Measurements from ENCODE around the gene SNX27.
"Not testable (repeated sequence)": the region's sequence is repeated elsewhere in the genome, so short reads cannot be mapped to it uniquely, and the experiment has no call there.

SNX27 gene

DNA sequence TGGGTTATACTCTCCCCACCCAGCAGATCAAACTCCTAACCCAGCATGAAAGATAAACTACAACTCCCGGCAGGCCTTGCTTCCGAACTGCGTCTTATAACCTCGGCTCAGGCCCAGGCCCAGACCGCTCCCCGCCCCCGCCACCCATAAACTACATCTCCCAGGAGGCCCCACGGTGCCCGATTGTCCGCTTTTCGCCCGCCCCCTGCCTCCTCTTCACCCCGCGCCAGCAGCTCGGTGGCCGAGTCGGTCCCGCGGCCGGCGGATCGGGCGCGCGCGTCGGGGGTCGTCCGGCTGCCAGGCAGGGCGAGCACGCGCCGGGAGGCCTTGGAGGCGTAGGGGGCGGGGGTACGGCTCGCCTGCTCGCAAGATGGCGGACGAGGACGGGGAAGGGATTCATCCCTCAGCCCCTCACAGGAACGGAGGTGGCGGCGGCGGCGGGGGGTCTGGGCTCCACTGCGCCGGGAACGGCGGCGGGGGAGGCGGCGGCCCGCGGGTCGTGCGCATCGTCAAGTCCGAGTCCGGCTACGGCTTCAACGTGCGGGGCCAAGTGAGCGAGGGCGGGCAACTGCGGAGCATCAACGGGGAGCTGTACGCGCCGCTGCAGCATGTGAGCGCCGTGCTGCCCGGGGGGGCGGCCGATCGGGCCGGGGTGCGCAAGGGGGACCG, at the start of gene SNX27:
SNX27 (plus strand) TSS at position 219 of the 669 bp plus-strand sequence; CDS start at position 371, 152 bp downstream.
- peak; percentile 85 for DNase-seq

DNA sequence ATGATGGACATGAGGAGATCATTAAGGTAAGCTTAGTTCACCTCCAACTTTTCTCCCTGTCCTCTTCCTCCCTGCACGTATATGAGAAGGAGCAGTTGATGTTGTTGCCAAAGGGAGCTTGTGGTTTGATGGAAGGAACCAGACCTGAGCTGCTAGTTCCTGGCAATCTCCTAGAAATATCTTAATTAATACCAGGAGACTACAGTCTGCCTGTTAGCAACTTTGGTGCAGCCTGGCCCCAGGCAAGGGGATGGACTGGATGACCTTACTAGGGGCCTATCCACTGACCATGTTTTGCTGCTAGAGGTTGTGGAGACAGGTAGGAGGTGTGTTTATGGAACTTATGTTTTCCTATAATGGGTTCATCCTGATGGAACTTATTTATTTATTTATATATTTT, 49.2 kb upstream of the SNX27 start:
- DNase-seq: no peak

DNA sequence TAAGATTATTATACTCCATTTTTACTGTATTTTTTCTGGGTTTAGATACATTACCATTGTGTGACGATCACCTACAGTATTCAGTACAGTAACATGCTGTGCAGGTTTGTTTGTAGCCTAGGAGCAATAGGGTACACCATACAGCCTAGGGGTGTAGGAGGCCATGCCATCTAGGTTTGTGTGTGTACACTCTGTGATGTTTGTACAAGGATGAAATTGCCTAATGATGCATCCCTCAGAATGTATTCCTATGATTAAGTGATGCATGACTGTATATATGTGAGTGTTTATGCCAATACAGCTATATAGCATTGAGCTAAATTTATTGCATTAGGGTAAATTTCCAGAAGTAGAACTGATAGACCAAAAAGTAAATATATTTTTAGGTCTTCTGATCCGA, 48.5 kb upstream of the SNX27 start:
- no peak for DNase-seq

DNA sequence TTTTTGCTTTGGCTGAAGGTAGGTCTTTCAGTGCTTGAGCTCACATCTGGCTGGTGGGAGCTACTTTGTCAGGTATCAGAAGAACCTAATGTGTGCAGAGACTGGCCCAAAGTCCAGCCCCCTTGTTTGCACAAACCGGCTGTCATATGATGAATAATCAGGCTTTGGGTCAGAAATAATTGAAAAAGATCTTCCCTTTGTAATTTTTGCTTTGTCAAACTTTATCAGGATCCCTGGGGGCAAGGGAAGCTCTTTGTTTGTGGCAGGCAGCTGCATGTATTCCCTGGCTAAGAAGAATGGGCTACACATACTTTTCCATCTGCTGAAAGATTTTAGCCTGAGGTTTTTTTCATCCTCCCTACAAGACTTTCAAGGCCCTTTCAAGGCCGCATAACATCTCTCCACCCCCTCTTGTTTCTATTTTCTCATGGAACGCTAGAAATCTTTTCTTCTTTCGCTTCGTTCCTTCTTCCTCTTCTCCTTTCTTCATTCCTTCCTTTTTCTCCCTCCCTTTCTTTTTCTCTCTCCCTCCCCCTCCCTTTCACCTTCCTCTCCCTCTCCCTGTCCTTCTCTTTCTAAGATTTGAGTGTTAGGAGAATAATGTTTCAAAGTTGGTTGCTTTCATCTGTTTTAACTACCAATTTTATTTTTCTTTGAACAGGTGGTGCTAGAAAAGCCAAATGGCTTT, 46.2 kb upstream of the SNX27 start:
- DNase-seq: no peak

DNA sequence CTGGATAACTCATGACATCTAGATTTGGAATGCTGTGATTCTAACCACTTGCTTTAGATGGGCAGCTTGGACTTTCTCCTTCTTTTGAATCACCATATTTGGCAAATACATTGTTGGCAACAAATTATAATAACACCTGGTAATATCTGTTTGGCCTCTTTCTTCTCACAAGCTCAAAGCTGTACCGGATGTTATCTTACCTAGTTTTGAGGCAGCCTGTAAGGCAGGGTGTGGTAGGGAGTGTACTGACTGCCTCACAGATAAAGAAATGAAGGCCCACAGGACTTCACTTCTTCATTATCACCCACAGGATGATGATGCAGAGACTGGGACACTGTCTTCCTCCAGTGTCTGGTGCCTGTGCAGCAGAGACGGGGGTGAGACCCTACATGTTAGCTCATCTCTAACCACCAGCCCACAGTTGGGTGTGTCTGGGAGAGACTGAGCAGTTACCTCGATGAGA, 43.2 kb upstream of the SNX27 start:
- DNase-seq: peak; percentile 18

DNA sequence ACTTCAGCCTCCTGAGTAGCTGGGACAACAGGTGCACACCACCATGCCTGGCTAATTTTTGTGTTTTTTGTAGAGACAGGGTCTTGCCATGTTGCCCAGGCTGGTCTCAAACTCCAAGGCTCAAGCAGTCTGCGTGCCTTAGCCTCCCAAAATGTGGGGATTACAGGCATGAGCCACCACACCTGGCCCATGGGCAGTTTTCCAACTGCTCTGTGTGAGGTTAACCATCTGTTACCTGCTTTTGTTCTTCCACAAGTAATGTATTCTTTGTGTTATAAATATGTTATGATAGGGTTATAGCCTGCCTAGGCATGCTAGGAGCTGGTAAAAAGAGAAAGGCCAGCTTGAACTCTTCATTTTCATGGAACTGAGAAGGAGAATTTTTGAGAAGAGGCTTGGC, 41.0 kb upstream of the SNX27 start:
- no peak for DNase-seq

DNA sequence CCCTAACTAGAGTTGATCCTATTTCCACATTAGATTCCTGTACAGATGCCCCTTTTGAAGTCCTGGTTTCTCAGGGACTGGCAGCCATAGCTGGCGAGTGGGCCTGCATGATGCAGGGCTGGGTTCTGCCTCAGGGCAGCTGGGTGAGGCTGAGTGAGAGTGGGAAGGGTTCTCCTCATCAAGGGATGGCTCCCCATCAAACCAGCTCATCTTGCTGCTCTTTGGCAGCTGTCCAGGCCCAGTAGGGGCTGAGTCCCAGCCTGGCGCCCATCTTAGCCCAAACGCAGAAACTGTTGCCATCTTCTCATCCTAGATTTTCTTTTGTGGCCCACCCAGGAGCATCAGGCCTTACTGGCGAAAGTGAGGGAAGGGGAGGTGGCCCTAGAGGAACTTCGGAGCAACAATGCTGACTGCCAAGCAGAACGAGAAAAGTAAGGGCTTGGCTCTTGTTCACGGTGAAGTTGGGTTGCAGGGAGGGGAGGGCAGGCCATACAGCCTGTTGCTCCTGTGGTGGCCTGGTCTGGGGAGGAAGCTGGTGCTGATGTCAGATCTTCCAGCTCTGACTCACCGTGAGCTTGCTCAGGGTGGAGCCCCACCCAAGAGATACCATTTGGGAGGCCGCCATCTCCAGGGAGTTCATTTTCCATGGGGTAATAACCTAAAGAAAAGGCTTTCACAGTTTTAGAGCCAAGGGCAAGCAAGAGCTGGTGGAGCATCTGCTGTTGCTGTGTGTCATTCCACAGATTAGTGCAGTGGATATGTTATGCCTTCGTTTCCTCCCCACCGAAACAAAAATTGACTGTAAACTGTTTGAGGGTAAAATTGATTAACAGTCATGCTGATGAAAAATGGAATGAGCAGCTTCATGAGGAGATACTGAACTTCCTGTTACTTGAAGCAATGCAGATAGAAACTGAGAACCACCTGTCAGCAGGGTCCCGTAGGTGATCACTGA, 37.0 kb upstream of the SNX27 start:
- no peak for DNase-seq

DNA sequence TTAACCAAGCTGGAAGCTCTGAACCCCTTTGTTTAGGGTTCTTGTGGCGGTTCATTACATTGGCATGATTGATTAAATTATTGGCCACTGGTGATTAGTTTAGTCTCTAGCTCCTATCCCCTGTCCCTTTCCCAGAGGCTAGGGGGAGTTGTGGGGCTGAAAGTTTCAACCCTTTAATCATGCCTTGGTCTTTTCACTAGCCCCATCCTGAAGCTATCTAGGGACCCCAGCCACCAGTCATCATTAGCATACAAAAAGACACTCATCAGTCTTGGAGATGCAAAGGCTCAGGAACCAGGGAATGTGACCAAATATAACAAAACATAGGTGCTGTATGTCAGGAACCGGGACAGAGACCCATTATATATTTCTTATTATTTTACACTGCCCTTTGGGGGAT, 34.7 kb upstream of the SNX27 start:
- no peak for DNase-seq

DNA sequence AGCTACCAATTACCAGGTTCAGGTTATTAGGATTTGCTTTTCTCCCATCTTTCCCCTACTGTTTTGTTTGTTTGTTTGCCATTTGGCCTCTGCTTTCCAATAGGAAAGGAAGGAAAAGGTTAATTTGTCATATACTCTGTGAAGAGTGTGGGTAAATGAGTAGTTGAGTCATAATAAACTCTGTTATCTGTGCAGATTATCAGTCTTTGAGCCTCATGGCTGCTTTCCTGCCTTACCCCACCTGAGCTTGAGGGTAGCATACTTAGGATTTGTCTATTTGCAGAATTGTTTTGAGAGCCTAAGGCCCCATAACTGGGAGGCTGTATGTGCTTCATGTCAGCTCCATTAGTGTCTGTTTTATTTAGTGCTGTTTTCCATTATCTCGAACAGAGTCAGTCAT, 32.9 kb upstream of the SNX27 start:
- no peak for DNase-seq

DNA sequence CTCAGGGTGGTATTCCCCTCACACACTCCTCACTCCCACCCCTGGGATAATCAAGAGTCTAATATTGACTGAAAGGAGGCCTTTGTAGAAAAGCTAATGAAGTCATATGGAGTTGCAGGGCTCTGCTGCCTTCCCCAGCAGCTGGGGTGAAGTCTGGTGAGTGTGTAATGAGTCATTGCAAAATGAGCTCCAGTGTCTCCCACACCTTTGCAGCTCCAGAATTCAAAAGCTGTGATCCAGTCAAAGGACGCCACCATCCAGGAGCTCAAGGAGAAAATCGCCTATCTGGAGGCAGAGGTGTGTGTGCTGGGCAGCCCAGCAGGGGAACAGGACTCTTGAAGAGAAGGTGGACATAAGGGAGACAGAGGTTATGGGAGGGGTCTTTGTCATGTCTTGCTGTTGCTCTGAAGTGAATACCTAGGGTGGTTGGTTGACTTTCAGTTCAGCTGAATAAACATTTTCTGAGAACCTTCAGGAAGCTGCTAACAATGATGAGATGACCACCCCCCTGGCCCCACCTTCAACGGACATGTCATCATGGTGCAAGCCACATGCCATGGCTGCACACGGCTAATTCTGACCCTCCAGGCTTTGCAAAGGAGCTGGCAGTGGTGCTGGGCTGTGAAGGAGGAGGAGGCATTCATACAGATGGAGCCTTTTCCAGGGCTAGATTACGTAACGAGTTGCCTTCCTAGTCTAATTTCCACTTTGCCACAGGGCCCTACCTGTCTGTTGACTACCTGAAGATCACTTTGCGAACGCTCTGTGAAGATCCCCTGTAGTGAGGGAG, 32.2 kb upstream of the SNX27 start:
- no peak for DNase-seq

DNA sequence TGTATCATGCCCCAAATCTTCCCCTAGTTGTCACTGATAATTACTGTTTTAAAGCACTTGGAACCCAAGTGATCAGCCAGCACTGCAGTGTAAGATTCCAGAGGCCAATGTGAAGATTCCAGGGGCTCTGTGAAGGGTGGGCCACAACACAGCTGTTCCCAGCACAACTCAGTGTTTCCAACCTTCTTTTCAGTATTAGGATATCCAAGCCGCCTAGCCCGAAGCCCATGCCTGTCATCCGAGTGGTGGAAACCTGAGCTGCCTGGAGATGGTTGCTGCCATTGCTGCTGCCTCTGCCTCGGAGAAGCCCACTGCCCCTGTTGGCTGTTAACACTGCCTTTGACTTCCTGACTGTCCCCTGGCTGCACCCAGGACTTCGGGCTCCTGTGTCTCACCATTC, 30.4 kb upstream of the SNX27 start:
- no peak for DNase-seq

DNA sequence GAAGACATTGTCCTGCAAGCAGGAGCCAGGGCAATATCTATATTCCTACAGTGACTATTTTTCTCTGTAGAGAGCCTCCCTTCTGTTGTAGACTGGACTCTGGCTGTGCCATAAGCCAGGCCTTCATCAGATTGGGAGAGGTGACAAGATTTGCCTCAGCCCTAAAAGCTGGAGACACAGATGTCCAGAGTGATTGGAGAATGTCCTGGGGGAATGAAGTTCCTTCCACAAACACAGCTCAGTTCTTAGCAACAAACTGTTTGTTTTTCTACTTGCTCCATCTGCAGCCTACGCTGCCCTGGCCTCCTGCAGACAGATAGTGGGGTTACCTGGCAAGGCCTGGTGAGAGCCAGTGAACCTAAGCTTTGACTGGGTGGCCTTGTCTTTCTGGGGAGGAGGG, 29.9 kb upstream of the SNX27 start:
- DNase-seq: no peak

DNA sequence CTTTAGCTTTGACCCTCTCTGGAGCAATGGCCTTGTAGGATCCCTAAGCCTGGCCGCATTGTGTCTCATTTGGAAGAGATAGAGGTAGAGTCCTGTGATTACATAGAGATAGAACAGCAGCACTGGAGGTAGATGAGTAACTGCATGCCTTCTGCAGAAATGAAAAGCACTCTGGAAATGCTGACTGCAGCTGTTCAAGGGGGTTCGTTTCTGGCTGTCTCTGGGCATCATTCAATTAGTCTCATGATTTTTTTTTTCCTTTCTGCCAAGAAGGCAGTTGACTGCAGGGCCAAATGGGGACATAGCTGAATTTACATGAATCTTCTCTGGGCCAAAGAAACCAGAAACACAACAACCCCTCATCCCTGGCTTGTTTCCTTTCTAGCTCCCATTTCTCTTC, 28.1 kb upstream of the SNX27 start:
- DNase-seq: no peak

DNA sequence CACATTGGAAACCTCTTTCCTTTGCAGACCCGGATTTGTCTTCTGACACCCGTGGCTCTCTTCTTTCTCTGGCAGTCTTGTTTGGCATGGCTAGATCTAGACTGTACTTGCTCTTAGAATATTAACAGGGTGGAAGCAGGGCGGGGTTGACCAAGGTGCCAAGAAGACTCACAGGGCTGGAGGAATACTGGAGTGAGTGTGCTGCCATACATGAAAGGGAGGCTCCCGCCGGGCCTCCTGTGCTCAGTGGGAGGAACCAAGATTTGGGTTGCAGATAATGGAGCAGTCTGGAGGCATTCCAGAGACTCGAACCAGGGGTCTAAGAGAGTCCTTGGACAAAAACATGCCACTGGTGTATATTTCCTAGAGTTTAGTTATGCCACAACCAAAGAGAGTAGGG, 27.6 kb upstream of the SNX27 start:
- DNase-seq: no peak

DNA sequence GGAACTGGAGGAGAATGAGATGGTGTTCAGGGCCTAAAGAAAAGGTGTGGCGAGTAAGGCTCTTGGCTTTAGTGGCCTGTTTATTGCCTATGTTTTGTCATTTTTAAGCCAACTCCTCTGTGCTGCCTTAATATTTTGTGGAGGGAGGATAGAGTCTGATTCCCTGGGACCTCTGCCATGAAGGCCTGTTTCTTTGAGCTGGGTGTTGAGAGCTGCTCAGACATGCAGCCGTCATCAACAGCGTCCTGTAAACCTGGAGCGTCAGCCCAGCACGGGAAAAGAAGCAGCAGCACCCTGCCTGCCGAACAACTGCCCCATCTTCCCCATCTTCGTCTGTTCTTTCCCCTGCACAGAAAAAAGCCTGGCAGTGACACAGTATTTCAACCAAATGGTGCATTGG, 27.1 kb upstream of the SNX27 start:
- no peak for DNase-seq

DNA sequence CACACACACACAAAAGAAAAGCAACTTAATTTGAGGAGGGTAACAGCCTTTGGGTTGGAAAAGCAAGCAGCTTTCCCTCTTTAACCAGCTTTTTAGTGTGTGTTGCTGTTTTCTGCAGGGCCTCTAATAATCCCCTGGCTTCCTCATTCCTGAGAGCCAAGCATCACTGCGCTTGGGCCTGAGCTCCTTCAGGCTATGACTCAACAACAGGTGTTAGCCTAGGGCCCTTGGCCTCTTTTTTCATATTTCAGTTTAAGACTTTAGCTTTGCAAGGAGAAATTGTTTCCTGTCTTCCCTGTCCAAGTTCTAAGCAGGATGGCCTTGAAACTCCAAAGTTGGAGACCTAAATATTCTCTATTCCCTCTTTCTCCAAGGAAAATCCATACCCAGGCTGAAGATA, 26.2 kb upstream of the SNX27 start:
- no peak for DNase-seq

DNA sequence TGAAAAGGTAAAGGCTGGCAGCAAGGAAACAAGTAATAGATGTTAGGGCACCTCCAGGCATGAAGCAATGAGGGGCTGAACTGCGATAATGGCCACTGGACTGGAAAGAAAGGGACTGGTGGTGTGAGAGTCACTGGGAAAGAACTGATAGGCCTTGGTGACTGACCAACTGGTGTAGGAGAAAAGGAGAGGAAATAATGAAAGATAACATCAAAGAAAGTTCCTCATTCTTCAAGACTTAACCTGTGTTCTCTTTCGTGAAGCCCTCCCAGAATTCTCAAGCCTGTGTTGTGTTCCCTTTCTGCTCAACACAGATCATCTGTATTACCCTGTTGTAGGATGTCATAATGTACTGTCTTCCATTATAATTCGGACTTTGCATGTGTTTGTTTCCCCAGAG, 20.9 kb upstream of the SNX27 start:
- no peak for DNase-seq

DNA sequence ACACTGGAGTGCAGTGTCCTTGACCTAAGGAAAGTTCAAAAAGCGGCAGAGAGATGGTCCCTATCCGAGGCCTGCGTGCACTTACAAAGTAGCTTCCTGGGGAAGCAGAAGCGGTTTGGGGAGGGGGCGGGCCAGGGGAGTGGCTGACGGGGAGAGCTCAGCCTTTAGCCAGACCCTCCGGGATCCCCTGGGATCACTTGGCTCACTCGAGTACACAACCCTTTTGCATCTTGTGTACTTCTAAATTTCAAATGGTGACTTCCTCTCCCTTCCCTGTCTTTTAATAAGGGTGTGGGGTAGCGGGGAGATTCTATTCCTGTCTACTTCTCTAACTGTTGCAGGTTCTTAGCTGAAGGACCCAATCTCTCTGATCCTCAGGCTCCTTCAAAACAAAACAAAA, 18.1 kb upstream of the SNX27 start:
- no peak for DNase-seq

DNA sequence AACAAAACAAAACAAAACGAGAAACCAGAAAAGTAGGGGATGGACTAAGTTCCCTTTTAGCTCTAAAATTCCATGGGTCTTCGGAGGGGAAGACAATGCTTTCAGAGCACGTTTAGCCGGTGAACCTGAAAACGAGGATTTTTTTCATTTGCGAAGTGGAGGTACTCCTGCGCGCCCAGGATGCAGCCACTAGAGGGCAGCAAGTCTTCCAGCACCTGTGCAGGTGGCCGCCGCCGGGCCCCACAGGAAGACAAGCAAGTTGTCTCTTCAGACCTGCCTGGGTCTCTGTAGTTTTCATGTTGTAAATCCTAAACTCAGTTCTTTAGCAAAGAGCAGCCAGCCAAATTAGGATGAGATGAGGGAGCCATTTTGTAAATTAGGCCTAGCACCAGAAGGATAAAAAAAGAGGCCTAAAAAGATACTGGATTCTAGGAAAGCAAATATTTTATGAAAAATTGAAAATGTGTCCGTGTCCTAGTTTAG, 17.7 kb upstream of the SNX27 start:
- peak; percentile 88 for DNase-seq

DNA sequence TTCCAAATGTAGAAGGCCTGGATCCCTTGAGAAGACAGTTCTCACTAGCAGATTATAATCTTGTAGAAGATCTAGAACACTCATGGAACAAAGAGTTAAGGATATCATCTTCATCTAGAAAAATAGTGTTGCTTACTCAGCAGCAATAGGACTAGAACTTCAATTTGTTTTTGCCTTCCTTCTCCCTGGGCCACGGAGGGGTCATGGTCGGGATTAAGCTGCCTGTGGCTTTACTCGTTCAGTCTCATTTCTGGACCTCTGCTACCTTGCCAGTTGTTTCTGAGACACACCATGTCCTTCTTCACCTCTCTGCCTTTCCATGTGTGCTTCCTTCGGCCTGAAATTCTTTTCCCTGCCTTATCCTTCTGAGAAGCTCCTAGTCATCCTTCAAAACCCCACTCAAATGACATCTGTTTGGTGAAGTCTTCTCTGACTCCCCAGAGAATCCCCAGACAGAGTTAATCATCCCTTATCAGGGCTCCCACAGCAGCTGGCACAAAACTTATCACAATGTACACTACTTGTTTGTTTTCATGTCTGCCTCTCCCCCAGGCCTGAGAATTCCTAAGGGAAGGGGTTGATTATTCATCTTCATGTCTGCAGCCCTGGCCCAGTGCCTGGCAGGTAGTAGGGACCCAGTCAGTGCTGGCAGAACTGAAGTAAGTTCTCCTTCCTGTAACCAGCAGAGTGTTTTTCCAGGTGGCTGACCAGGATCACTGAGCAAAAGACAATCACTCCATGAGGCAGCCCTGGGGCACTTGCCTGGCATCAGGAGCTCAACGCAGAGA, 15.5 kb upstream of the SNX27 start:
- DNase-seq: no peak

DNA sequence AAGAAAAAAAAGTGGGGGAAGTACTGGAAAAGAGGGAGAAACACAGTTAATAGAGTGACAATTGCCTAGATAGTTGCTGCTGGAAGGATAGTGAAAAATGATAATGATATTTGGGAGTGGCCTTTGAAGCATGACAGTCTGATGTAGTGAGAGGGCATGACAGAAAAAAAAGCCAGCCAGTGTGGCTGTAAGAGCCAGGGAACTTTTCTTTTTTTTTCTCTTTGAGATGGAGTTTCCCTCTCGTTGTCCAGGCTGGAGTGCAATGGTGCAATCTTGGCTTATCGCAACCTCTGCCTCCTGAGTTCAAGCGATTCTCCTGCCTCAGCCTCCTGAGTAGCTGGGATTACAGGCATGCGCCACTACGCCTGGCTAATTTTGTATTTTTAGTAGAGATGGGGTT, 9.3 kb upstream of the SNX27 start:
- DNase-seq: not testable (repeated sequence)

DNA sequence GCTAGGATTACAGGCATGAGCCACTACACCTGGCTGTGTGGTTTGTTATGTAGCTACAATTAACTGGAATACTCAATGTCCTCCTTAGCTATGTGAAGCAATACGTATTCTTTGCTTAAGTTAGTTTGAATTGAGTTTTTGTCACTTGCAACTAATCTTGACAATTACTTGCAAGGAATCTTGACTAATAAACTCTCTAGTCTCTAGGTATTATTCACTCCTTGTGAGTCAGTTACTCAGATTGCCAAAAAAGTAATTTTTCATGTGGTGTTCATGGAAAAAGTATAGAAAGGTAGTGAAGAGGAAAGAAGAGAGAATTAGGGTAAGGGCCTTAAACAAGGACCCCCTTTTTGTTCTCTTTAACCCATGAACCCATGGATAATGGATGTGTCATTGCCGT, 7.6 kb upstream of the SNX27 start:
- no peak for DNase-seq

Data from activated CD4-positive, alpha-beta T cell treated with anti-CD3 and anti-CD28 coated beads, Interleukin-2, amount 50 U/mL, for 1 hour (primary cell).